Measurements from ENCODE around the gene ZDHHC11B.
A peak's percentile ranks its signal among the peaks of the same experiment; 100 is the strongest.
"Not testable (repeated sequence)": the region's sequence is repeated elsewhere in the genome, so short reads cannot be mapped to it uniquely, and the experiment has no call there.

The ZDHHC11B gene

DNA sequence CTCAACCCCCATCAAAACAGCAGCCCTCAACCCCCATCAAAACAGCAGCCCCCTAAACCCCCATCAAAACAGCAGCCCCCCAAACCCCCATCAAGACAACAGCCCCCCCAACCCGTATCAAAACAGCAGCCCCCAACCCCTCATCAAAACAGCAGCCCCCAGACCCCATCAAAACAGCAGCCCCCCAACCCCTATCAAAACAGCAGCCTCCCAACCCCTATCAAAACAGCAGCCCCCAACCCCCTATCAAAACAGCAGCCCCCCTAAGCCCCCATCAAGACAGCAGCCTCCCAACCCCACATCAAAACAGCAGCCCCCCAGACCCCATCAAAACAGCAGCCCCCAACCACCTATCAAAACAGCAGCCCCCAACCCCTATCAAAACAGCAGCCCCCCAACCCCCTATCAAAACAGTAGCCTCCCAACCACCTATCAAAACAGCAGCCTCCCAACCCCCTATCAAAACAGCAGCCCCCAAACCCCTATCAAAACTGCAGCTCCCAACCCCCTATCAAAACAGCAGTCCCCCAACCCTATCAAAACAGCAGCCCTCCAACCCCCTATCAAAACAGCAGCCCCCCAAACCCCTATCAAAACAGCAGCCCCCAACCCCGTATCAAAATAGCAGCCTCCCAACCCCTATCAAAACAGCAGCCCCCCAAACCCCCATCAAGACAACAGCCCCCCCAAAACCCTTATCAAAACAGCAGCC lies 92.6 kb downstream of the ZDHHC11B start:
- DNase-seq (ENCODE audit: low read depth), result no peak
- TF ChIP-seq, protein P1, sequence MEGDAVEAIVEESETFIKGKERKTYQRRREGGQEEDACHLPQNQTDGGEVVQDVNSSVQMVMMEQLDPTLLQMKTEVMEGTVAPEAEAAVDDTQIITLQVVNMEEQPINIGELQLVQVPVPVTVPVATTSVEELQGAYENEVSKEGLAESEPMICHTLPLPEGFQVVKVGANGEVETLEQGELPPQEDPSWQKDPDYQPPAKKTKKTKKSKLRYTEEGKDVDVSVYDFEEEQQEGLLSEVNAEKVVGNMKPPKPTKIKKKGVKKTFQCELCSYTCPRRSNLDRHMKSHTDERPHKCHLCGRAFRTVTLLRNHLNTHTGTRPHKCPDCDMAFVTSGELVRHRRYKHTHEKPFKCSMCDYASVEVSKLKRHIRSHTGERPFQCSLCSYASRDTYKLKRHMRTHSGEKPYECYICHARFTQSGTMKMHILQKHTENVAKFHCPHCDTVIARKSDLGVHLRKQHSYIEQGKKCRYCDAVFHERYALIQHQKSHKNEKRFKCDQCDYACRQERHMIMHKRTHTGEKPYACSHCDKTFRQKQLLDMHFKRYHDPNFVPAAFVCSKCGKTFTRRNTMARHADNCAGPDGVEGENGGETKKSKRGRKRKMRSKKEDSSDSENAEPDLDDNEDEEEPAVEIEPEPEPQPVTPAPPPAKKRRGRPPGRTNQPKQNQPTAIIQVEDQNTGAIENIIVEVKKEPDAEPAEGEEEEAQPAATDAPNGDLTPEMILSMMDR (IDR thresholded peaks at IDR 0.05; ENCODE audit: low read depth, low read length), result no peak
- TF ChIP-seq, protein P2, sequence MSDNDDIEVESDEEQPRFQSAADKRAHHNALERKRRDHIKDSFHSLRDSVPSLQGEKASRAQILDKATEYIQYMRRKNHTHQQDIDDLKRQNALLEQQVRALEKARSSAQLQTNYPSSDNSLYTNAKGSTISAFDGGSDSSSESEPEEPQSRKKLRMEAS (IDR thresholded peaks at IDR 0.05; ENCODE audit: low read depth, low read length), result no peak
- TF ChIP-seq MYC (IDR thresholded peaks at IDR 0.05; ENCODE audit: low read depth, low read length) (no peak), POLR2A (IDR thresholded peaks at IDR 0.05; ENCODE audit: extremely low read depth, insufficient read length) (no peak)
- H3K4me3 ChIP-seq (ENCODE audit: low read depth, low read length), result no peak overlapping the region

DNA sequence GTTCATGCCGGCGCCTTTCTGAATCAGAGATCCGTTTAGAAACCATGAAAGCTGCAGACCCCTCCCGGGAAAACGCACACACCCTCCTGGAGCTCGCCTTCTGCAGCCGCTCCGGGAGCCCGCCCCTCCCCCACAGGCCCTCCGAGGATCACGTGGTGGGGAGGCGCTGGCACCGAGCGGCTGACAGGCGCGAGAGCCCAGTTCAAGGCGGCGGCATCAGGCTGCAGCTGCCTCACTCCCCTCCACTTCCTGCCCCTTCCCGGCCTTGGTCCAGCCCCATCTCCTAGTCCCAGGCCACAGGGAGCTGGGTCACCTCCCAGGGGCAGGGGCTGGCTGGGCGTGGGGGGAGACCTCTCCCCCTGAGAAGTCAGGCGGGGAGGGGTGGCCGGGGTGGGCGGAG lies 93.5 kb downstream of the ZDHHC11B start:
- not testable (repeated sequence) for DNase-seq (ENCODE audit: low read depth); H3K4me3 ChIP-seq (ENCODE audit: low read depth, low read length)

DNA sequence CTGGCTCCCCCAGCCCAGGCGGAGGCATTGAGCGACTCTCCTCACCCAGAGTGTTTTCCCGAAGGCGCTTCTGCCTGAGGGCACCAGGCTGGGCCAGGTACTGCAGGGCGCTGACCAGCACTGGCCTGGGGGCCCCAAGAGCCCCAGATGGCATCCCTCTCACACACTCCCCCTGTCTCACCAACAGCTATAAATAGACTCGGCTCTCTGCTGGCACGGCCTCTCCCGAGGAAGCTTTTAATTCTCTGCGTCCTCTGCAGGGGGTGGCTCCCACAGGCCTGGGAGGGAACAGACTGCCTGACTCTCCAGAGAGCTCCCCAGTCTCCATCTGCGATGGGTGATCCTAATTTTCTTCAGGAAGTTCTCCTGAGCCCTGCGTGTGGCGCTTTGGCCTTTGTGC lies 94.2 kb downstream of the ZDHHC11B start:
- H3K4me3 ChIP-seq (ENCODE audit: low read depth, low read length); DNase-seq (ENCODE audit: low read depth): not testable (repeated sequence)

DNA sequence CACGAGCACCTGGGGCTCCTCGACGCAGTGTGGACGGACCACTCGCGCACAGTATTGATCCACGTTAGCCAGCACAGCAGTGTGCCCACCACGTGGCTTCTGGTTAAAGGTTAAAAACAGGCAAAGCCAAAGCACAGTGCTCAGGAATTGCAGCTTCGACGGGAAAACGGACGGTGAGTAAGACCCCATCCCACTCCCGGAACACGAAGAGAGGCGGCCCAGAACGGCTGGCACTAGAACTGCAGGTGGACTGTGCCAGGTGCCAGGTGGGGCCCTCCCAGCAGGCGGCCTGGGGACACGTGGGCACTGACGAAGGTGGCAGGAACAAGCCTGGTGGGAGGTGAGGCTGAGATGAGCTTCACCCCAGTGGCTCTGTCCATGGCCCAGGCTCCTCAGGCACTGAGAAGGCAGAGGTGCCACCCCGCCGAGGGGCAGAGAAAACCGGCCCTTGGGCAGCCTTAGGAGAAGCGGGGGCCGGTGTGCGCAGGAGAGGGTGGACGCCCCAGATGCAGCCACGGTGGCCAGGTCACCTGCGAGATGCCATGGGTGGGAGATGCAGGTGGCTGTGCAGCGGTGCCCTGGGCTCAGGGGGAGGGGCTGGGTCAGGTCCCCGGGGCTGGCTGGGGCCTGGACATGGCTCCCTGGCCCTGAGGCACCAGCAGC lies 96.0 kb downstream of the ZDHHC11B start:
- DNase-seq (ENCODE audit: low read depth); H3K4me3 ChIP-seq (ENCODE audit: low read depth, low read length): not testable (repeated sequence)

DNA sequence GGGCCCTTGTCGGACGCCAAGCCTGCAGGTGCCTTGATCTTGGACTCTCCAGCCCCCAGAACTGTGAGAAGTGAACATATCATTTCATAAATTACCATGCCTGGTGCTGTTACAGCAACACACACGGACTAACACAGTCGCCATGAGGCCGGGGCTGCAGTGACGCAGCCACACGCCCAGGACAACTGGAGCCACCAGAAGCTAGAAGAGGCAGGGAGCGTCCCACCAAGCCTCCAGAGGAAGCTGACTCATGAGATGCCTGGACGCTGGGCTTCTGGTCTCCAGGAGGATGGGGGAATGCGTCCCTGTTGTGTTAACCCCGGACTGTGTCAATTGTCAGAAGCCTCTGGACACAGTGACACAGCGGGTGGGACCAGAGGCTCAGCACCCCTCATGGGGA lies 97.6 kb downstream of the ZDHHC11B start:
- H3K4me3 ChIP-seq (ENCODE audit: low read depth, low read length); DNase-seq (ENCODE audit: low read depth): not testable (repeated sequence)

DNA sequence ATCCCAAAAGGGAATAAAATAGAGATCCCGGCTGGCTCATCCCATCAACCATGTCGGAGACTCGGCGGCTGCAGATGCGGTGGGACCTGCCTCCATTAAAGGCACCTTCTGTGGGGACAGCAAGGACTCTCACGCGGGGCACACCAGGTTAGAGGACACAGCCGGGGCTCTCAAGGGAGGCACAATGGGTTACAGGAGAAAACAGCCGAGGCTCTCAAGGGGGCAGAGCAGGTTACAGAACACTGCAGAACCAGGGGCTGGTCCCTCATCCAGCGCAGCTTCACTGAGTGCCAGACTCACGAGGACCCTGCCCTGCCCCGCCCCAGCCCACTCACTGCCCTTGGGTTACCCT lies 98.4 kb downstream of the ZDHHC11B start:
- H3K4me3 ChIP-seq (ENCODE audit: low read depth, low read length); DNase-seq (ENCODE audit: low read depth): not testable (repeated sequence)

DNA sequence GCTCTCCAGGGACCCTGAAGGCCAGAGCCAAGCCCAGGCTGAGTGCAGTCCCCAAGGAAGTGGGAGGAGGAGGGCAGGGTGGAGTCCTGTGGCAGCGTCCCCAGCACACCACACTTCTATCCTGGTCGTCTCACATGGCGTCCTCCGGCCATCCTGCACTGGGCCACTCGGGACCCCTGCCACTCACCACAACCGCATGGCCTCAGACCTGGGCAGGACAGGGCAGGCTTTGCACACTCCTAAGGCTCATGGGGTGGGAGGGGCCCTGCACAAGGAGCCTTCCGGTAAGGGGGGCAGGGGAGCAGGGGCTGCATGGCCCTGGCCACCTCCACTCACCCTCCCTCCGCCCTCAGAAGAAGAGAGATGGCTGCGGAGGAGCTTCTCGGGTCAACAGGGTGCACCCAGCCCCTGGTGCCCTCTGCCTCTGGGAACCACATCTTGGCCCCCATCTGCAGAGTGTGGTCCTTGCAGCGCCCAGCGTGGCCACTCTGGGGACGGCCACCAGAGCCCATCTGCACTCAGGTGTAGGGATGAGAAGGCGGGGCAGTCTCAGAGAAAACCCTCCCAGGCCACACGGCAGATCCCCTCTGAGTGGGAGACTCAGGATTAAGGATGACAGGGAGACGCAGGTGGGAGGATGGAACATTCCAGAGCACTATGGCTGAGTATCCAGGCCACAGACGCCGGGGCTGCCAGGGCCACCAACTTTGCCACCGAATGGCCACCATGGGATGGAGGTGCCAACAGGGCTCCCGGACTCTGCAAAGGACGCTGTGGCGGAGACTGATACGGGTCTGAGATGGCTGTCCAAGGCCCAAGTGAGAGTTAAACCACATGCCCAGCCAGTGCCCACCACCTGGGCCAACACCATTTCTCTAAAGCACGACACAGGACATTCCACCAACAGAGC lies 99.0 kb downstream of the ZDHHC11B start:
- peak; percentile 5 for DNase-seq (ENCODE audit: low read depth)
- TF ChIP-seq MYC (IDR thresholded peaks at IDR 0.05; ENCODE audit: low read depth, low read length) (no peak), POLR2A (IDR thresholded peaks at IDR 0.05; ENCODE audit: extremely low read depth, insufficient read length) (no peak)
- TF ChIP-seq, protein P2 (IDR thresholded peaks at IDR 0.05; ENCODE audit: low read depth, low read length), result no peak
- TF ChIP-seq, protein P1 (IDR thresholded peaks at IDR 0.05; ENCODE audit: low read depth, low read length), result no peak
- H3K4me3 ChIP-seq (ENCODE audit: low read depth, low read length), result no peak overlapping the region

DNA sequence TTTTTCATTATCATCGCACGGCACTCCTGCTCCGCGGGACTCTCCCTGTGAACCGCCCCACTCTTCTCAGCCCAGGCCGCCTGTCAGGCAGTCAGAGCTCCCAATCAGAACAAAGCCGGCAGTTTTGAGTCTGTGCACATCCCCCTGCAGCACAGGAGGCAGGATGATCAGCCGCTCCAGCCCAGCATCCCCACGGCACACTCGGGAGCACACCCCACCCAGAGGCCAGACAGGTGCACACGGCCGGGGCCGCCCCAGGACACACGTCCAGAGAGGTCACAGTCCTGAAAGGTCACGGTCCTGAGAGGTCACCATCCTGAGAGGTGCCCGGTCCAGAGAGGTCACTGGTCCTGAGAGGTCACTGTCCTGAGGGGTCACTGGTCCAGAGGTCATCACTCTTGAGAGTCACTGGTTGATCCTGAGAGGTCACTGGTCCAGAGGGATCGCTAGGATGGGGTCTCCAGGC lies 99.7 kb downstream of the ZDHHC11B start:
- peak; percentile 0 for DNase-seq (ENCODE audit: low read depth)
- no peak overlapping the region for H3K4me3 ChIP-seq (ENCODE audit: low read depth, low read length)
- TF ChIP-seq POLR2A (IDR thresholded peaks at IDR 0.05; ENCODE audit: extremely low read depth, insufficient read length) (no peak), MYC (IDR thresholded peaks at IDR 0.05; ENCODE audit: low read depth, low read length) (no peak)
- TF ChIP-seq, protein P1 (IDR thresholded peaks at IDR 0.05; ENCODE audit: low read depth, low read length), result no peak
- TF ChIP-seq, protein P2 (IDR thresholded peaks at IDR 0.05; ENCODE audit: low read depth, low read length), result no peak

Measured in NB4 (cell line).